Measurements from ENCODE around the gene CETP. TPM values are rescaled to one million over a fixed set of nuclear protein-coding genes. Genes with fewer than 3 reads are reported as not detected.

Gene CETP
- total RNA-seq: 0.17 TPM in 1 of 2 replicates, not detected in the other

DNA sequence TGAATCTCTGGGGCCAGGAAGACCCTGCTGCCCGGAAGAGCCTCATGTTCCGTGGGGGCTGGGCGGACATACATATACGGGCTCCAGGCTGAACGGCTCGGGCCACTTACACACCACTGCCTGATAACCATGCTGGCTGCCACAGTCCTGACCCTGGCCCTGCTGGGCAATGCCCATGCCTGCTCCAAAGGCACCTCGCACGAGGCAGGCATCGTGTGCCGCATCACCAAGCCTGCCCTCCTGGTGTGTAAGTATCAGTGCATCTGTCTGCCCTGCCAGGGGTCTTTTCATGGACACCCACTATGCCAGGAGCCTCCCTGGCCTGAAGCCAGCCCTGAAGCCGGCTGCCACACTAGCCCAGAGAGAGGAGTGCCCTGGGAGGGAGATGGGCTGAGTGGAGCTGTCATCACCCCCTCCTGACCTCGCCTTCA, at the start of gene CETP:
Gene CETP (plus strand): TSS at position 100 of the 431 bp plus-strand sequence. CDS start 30 bp downstream, at position 130.

DNA sequence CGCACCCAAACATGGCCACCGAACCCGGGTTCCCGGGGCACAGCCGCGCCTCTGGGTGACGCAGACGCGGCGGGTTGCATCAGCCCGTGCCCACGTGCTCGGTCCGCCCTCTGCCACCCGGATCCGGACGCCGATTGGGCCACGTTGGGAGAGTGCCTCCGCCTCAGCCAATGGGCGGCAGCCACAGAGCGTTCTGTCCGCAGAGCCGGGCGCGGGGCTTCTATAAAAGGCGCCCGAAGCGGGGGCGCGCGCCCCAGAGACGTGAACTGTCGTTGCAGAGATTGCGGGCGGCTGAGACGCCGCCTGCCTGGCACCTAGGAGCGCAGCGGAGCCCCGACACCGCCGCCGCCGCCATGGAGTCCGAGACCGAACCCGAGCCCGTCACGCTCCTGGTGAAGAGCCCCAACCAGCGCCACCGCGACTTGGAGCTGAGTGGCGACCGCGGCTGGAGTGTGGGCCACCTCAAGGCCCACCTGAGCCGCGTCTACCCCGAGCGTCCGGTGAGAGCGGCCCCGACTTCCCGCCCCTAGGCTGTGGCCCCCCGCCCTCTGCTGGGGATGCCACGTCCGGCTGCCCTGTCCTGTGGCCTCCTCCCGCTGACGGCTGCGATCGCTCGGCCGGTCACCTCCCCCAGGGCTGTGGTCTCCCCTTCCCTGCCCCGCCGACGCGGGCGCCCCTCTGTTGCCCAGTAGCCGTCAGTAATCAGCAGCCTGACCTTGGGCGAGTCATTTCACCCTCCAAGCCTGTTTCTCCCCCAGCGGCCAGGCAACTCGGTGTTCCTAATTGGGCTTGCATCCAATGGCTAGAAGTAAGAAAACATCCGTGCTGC, 29.6 kb upstream of the CETP start, which contains the start of gene HERPUD1:
Gene HERPUD1 (plus strand): TSS at position 251 of the 829 bp plus-strand sequence. CDS start 103 bp downstream, at position 354.

DNA sequence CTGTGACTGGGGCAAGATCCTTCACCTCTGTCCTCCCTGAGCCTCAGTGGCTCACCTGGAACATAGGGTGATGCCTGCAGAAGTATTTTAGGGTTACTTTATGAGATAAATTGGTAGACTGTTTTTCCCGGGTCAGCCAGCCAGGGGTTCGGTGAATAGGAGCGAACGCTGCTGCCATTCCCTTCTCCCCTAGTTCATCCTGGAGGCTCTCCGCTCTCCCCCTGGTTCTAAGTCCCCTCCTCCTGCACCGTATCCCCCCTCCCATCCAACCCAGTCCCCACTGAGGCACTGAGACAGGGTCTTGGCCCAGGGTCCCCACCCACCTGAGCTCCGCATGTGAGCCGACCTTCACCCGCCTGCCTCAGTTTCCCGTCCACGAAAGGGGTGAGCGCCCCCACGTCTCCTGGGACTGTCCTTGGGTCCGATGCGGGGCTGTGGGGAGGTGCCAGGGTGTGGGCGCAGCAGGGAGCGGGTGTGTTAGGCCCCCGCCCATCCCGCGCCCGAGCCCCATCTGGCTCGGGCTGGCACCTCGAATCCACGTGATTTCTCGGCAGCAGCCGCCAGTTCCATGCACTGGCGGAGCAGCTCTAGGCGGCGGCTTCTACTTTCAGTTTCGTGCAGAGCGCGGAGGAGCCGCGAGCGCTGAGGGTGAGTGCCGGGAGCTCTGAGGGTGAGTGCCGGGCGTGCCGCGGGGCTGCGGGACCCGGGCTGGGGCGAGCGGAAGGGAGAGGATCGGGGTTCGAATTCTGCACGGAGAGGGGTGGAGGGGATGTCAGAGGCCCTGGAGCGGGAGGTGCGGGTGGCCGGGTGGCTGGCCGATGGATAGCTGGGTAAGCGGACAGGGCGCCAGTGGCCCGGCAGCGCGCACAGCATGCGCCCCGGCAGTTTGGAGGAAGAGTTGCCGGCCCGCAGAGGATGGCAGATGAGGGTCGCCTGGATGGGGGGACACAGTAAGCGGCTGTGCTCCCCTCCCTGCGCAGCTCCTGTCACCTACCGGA, 27.5 kb downstream of the CETP start, which contains the start of gene NLRC5:
Gene NLRC5 (plus strand): TSS at position 610 of the 998 bp plus-strand sequence. CDS start 31,156 bp downstream, outside the sequence.

Other genes with a start within 250 kb of the CETP start
- 45.2 and 63.4 TPM in 2 replicates for gene NUP93, start 231.8 kb upstream of the CETP start, total RNA-seq
- gene SLC12A3, start 96.7 kb upstream of the CETP start, total RNA-seq: not detected in 2 replicates
- gene HERPUD1, start 29.8 kb upstream of the CETP start, total RNA-seq: 86.5 and 108 TPM in 2 replicates
- 24.4 and 40.0 TPM in 2 replicates for gene NLRC5, start 27.6 kb downstream of the CETP start, total RNA-seq
- gene CPNE2, start 130.6 kb downstream of the CETP start, total RNA-seq: 18.2 and 22.0 TPM in 2 replicates
- 41.4 and 89.7 TPM in 2 replicates for gene PSME3IP1, start 224.1 kb downstream of the CETP start, total RNA-seq
- 36.9 and 51.3 TPM in 2 replicates for gene RSPRY1, start 224.4 kb downstream of the CETP start, total RNA-seq

Measured in smooth muscle cell of trachea (primary cell).